ENCODE data around the gene HOXA4.

The HOXA4 gene

GRCh38 chr7:27130540-27131389 lies at the start of gene HOXA4:
HOXA4 (minus strand) TSS chr7:27130757; CDS start chr7:27130733, 24 bp downstream.
- TF ChIP-seq ZFX (IDR thresholded peaks at IDR 0.05) (peak; percentile 27; the same call in 1 of the 2 replicates), CTCF (conservative IDR thresholded peaks at IDR 0.05) (no peak)
- H3K27ac ChIP-seq: peak within 1 kb of the TSS; percentile 75

- no peak overlapping the region for H3K27ac ChIP-seq
- TF ChIP-seq CTCF (conservative IDR thresholded peaks at IDR 0.05) (peak; percentile 96), ZFX (IDR thresholded peaks at IDR 0.05) (no peak)
Observed at GRCh38 chr7:27179503-27180430, 49.2 kb upstream of the HOXA4 start.

GRCh38 chr7:27179030-27179429 lies 48.5 kb upstream of the HOXA4 start:
- TF ChIP-seq ZFX (IDR thresholded peaks at IDR 0.05) (no peak), CTCF (conservative IDR thresholded peaks at IDR 0.05) (no peak)
- H3K27ac ChIP-seq: no peak overlapping the region

GRCh38 chr7:27178366-27178765 lies 47.8 kb upstream of the HOXA4 start:
- TF ChIP-seq ZFX (IDR thresholded peaks at IDR 0.05) (no peak), CTCF (conservative IDR thresholded peaks at IDR 0.05) (no peak)

GRCh38 chr7:27177795-27178320 lies 47.3 kb upstream of the HOXA4 start:
- no peak overlapping the region for H3K27ac ChIP-seq
- TF ChIP-seq CTCF (conservative IDR thresholded peaks at IDR 0.05) (no peak), ZFX (IDR thresholded peaks at IDR 0.05) (no peak)

More at GRCh38 chr7:27178366-27178765, 47.8 kb upstream of the HOXA4 start:
- no peak overlapping the region for H3K27ac ChIP-seq

GRCh38 chr7:27176962-27177794 lies 46.6 kb upstream of the HOXA4 start:
- TF ChIP-seq CTCF (conservative IDR thresholded peaks at IDR 0.05) (no peak), ZFX (IDR thresholded peaks at IDR 0.05) (no peak)
- H3K27ac ChIP-seq: no peak overlapping the region
